Adrenal gland (tissue), 5 donors: Measurements from ENCODE around the gene MAD1L1.

Experiments
- CTCF ChIP-seq, 6 experiments: fragments of 450-650 bp in 4 of 6; fragments of 200-600 bp in 2 of 6; sonication (generic) in 1 of 6; IDR thresholded peaks; 1 replicate in 5 of 6; 2 replicates in 1 of 6; pipeline versions ENCODE4 v1.5.1 to v1.8.0; 2016 to 2021; ENCODE audit warnings: antibody characterized with exemption in 6 of 6, mild to moderate bottlenecking in 2 of 6, moderate library complexity in 1 of 6
- POLR2A ChIP-seq, 2 donors: fragments of 450-650 bp; IDR thresholded peaks; one replicate each; pipeline ENCODE4 v1.6.1; 2017; ENCODE audit warnings: antibody characterized with exemption in 2 of 2, mild to moderate bottlenecking in 2 of 2, moderate library complexity in 1 of 2
- donor health status: DM: no; HTN: no; CAD: no.

DNA sequence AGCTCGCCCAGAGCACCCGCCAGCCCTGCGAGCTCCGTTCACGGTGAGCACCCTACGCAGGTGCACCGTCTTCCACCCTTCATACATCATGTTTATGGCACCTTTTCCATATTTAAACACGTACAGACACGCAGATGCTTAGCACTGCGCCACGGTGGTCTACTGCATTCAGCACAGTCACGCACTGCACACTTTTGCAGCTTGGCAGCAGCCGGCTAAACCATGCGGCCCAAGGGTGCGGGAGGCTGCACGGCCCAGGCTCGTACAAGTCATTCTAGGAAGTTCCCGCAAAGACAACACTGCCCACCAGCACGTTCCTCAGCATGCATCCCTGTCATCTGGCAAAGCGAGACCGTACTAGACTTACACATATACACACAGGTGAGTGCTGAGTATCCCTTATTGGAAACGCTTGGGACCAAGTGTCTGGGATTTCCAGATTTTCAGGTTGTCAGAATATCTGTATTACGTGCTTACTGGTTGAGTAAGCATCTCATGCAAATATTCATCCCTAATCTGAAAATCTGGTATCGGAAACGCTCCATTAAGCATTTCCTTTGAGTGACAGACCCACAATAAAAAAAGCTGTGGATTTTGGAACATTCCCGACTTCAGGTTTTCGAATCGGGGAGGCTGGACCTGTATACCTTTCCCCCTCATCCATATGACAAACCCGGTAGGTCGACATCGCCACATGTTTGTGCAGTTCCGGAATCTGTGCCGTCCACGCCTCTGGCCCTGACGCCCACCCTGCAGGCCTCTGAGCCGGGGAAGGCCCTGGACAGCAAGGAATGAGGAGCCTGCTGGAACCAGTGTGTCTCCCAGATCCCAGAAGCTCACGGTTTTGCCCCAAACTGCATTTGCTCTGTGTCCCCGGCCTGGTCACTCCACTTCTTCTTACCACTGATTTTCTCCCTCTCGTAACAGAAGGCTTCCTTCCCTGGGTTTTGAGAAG, 340.5 kb downstream of the MAD1L1 start:
- TF ChIP-seq CTCF (IDR thresholded peaks at IDR 0.05), result no peak
- no peak for TF ChIP-seq POLR2A (IDR thresholded peaks at IDR 0.05)
